H4 (cell line): ENCODE measurements around the gene TBKBP1. TPM values are rescaled to one million over a fixed set of nuclear protein-coding genes. Genes with fewer than 3 reads are reported as not detected.
A peak's percentile ranks its signal among the peaks of the same experiment; 100 is the strongest.

ENCODE experiments used
- DNase-seq: peaks from one replicate; pipeline ENCODE4 v3.0.0-alpha.2; 2015; ENCODE audit warnings: low spot score
- total RNA-seq: library from RNA; depleted of rRNA; stranded (reverse); fragments of >200 nt; shearing (Covaris generic); gene quantifications from 2 replicates; pipeline ENCODE4 v1.2.3, GENCODE V29; 2014

Gene TBKBP1
- total RNA-seq, 1 experiment from 2014 or later, result 7.8 TPM

DNA sequence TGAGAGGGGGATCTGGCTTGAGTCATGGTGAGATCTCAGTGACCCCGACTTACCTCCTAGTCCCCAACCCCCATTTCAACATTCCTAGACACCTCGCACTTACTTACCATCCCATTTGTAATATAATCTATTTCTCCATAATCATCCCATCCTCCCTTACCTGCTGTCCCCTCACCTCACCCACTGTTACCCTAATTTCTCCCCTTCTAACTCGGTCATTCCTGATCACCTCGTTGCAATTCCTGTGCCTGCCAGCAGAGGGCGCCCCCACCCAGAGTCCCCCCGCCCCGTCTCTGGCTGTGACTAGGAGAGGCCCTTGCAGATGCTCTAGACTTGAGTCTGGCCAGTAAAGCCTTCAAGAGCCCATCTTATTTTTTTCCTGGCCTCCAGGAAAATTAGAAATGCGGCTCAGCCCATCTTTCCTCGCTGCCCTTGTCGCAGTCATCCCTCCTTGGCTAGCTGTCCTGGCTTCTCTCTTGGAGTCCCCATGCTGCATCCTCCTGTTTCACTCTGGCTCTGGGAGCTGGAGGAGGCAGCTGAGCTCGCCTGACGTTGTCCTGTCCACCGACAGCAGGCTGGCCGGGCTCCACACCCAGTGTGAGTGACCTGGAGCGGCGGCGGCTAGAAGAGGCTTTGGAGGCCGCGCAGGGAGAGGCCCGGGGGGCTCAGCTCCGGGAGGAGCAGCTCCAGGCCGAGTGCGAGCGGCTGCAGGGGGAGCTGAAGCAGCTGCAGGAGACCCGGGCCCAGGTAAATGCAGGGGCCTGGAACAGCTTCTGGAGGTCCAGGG, 5.0 kb downstream of the TBKBP1 start:
- DNase-seq, result no peak

DNA sequence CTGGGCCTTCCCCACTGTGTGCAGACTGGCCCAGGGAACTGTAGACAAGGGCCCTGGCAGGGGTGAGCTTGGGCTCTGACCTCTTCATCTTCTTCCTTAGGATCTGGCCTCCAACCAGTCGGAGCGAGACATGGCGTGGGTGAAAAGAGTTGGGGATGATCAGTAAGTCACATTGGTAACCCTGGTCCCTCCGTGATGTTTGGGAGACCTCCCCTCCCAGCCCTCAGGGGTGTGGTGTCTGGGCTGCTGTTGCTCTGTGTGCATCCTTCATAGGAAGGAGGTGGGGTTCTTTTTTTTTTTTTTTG, 5.5 kb downstream of the TBKBP1 start:
- no peak for DNase-seq

DNA sequence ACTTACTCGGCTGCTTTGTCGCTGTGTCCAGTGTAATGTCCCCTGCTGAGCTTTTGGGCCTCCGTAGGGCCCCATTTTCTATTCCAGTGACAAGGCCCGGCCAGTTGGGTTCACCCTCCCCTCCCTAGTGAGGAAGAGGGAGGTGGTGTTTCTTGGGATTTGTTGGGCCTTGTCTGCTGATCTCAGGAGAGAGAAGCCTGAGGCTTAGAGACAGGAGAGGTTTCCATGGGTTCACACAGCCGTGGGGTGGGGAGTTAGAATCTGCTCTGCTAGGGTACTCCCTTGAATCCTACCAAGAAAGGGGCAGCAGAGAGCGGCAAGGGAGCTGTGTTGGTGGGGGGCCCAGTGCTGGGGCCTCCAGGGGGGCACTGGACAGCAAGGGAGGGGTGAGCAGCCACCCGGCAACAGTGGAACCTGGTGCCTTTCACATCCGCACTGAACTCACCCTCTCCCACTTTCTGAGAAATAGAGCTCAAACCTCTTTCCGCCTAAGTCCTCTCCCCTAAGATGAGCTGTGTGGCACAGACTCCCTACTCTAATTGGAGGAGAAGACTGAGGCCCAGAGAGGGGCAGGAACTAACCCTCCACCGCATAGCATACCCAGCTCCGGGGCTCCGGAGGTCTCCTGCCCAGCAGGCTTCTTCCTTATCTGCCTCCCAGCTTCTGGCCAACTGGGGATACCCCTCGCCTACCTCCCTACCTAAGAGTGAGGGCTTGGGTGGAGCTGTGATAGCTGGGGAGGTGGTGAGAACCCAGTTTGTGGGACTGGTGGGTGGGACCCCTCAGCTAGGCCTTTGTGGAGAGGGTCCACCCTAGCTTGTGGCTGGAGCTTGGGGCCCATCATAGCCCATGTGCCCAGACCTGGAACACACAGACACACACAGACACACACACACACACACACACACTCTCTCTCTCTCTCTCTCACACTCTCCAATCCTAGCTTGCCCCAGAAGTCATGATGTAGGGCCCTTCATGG, 6.8 kb downstream of the TBKBP1 start:
- DNase-seq, result no peak

DNA sequence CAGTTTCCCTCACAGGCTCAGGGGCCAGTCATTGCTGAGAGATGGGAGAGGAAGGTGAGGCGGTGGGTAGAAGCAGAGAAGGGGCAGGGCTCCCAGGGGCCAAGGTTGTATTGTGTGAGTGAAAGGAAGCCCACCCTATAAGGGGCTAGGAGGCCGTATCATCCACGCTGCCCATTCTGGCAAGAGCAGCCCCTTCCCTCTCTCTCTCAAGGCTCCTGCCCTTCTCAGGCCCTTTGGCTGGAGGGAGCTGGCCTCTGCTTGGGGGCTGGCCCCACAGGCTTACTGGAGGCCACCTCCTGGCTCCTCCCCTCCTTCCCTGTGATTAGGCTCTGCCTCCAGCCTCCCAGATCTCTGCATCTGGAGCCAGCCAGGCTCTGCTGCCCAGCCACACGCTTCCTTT, 7.6 kb downstream of the TBKBP1 start:
- DNase-seq, result no peak

DNA sequence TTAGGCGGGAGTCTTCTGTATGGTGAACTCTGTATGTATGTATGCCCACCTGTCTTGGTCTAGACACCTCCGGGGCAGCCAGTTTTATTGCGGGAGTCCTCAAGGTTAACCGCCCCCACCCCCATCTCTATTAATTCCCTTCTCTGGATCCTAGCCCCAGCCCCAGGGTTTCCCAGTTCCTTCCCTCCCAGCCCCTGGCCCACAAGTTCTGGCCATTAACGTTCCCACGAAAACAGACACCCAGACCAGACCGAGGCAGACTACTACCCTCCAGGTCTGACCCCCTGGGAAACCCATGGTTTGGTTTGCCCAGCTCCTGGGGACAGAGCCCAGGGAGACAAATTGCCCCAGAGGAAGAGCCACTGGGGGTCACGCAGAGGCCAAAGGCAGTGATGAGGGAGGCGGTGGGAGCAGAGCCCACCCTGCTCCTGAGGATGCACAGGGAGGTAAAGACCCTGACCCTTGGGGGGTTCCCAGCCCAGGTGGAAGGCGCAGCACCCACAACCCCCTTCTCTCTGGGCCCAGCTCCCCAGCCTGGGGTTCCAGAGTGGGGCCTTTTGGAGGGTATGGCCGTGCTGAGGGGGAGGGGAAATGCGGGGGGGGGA, 8.5 kb downstream of the TBKBP1 start:
- no peak for DNase-seq

DNA sequence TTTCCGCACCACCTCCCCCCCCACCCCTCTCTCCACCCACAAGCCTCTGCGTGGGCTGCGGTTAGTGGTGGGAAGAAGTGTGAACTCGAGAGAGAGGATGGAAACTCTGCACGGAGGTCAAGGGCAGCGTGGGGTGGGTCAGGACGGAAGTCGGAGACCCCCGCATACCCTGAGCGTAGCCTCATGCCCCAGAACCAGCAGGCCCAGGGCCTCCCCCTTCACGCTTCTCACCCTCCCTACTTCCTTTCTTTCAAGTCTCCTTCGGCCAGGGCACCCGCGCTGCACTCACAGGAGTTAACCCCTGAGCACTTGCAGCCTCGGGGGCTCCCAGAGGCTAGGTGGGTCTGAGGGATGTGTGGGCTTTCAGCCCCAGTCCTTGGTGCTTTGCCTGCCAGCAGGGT, 9.2 kb downstream of the TBKBP1 start:
- no peak for DNase-seq

DNA sequence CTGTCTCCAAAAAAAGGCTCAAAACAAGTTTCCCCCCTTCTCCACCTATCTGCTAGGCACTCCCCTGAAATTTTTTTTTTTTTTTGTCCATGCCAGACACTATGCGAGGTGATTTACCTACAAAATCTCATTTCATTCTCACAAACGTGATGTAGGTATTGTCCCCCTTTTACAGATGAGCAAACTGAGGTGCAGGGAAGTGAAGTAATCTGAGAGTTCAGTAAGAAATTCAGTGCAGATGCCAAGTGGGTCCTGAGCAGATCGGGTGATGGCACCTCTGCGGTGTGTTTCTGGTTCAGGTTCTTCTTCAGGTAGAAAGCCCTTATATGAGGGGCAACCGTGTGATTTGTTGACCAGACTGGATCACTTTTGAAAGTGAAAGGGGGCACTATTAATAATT, 9.7 kb downstream of the TBKBP1 start:
- no peak for DNase-seq

DNA sequence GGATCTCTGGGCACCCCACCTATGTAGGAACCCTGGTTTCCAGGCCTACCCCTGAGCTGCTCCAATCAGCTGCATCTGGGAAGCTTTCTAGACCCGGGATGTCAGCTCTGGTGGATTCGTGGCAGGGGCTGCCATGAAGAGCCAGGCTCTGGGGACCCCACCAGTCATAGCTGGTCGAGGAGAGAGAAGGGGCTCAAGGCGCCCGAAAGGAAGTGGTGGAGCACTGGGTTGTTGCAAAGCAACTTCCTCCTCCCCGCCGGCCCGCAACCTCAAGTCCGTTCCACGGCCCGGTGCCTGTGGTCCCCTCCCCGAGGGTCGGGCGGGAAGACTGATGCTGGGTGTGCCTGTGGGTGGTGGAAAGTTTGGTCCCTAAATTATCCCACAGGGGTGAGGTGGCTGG, 10.2 kb downstream of the TBKBP1 start:
- no peak for DNase-seq

DNA sequence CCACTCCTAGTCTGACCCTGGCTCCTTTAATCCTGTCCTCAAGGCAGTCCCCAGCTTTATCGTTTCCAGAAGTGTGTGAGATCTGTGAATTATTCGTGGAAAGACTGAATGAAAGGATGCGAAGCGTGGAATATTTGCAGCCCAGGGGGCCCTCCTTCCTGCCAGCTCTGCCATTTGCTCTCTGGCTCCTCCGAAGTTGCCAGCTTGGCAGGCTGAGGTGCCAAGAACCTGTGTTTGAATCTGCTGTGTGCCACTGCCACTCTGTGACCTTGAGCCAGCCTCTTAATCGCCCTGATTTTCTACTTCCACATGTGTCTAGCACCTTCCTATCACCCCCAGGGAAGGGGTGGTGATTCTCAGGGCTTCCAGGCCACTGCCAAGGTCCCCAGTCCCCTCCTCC, 10.8 kb downstream of the TBKBP1 start:
- DNase-seq, result no peak

DNA sequence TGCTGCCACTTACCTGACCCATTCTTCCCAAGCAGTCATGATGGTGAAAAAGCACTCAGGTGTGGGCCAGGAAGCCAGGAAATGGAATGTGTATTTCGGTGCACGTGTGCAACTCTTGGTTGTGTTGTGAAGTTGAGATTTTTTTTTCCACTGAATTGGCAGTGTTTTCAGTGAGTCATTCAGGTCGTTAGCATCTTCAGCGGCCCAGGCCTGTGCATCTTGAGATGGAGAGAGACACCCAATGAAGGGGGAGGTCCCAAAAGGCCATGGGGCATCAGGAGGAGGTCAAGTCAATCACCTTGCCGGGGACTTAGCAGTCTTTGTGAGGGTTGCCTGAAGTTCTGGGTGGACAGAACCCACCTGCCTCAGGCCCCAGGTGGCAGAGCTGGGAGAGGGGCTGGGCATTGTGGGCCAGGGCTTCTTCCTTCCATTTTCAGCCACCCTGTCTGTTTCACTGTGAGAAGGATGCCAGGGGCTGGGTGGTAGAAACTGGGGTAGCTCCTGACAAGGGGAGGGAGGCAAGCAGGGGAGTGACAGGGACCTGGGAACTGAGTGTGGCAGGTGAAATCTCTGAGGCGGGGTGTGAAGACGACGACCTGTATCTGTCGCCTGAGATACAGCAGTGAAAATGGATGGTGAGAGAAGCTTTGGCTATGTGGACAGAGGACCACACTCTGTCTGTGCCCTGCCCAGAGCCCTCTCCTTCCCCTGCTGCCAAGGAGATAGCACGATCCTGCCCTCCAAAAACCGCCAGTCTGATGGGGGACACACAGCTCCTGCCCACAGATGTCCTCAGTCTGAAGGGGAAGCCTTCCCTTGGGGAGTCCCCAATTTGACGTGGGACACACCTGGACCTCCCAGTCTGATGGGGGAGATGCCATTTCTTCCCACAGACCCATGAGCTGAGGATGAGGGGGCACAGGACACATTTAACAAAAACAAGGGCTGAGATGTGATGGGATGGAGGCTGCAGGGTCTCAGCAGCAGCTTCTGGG, 11.9 kb downstream of the TBKBP1 start:
- no peak for DNase-seq

DNA sequence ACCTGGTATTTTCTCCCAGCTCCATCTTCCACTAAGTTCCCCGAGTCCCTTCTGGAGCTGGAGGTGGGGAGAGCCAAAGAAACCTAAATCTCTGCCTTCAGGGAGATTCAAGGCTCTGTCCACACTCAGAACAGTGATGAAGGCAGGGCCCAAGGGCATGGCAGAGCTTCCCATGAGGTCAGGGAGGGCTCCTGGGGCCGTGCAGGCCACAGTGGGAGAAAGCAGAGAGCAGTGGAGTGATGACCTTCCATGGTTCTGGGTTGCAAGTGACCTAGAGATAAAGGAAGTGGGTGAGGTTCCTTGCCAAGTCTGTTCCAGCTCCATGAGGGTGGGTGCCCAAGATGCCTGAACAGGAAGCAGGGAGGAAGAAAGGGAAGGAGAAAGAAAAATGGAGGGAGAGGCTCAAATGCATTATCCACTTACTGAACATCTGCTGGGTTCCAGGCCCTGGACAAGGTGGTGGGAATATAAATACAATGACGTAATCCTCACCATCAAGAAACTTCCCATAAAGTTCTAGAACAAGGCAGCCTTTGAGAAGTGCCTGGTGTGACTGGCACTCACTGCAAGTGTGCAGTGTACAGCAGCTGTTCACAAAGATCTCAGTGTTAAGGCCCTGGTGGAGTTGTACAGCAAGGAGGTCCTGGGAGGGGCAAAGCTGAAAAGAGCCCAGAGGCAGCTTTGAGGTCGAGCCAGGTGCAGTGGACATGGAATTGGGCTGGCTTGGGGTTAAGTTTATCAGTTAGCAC, 13.3 kb downstream of the TBKBP1 start:
- DNase-seq, result peak; percentile 53

DNA sequence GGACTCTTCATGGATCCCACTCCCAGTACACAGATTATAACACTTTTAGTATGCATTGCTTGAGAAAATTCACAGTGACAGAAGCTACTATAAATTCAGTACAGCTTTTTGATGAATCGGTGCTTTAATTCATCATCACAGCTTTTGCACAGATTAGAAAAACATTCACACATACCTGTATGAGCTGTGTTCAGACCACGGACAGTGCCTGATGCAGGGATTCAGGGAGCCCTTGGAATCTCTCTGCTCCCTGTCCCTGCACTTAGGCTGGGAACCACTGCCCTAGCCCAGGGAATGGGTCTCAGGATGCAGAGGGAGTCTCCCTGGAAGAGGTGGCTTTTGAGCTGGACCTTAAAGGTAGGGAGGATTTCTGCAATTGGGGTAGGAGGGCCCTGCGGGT, 13.9 kb downstream of the TBKBP1 start:
- DNase-seq, result no peak

DNA sequence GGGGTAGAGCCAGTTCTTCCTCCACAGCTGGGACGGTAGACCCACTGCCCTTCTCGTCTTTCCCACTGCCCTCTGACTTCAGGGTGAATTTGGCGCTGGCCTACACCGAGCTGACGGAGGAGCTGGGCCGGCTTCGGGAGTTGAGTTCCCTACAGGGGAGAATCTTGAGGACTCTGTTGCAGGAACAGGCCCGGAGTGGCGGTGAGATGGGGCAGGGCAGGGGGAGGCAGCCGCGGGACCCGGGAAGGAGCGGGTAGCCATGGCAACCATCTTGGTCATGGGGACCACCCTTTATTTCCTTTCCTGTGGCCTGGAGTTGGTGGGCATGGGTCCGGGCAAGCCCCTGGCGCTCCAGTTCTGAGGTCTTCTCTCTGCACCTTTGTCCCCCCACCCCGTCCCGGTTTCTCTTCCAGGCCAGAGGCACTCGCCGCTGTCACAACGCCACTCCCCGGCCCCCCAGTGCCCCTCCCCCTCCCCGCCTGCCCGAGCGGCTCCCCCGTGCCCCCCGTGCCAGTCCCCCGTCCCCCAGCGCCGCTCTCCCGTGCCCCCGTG, 14.4 kb downstream of the TBKBP1 start:
- DNase-seq, result no peak

DNA sequence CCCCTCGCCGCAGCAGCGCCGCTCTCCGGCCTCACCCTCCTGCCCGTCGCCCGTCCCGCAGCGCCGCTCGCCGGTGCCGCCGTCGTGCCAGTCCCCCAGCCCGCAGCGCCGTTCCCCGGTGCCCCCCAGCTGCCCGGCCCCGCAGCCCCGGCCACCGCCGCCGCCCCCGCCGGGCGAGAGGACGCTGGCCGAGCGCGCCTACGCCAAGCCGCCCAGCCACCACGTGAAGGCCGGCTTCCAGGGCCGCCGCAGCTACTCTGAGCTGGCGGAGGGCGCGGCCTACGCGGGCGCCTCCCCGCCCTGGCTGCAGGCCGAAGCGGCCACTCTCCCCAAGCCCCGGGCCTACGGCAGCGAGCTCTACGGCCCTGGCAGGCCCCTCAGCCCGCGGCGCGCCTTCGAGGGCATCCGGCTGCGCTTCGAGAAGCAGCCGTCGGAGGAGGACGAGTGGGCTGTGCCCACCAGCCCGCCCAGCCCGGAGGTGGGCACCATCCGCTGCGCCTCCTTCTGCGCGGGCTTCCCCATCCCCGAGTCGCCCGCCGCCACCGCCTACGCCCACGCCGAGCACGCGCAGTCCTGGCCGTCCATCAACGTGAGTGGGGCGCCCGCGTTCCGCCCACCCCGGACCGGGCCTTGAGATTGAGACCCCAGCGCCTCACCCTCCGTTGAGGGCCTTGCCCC, 15.0 kb downstream of the TBKBP1 start:
- DNase-seq, result no peak

DNA sequence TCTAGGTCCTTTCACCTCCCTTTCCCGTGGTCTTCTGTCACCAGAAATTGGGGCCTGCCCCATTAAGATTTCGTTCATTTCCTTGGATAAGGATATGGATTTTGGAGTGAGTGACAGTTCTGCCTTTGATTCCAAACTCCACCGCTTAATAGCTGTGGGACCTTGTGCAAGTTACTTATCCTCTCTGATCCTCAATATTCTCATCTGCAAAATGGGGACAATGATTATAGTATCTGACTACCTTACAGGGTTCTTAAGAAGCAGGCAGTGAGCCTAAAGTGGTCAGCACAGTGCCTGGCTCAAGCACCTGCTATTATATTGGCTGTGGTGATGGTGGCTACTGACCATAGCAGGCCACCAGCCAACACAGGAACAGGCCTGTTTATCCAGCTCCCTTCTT, 15.6 kb downstream of the TBKBP1 start:
- no peak for DNase-seq

DNA sequence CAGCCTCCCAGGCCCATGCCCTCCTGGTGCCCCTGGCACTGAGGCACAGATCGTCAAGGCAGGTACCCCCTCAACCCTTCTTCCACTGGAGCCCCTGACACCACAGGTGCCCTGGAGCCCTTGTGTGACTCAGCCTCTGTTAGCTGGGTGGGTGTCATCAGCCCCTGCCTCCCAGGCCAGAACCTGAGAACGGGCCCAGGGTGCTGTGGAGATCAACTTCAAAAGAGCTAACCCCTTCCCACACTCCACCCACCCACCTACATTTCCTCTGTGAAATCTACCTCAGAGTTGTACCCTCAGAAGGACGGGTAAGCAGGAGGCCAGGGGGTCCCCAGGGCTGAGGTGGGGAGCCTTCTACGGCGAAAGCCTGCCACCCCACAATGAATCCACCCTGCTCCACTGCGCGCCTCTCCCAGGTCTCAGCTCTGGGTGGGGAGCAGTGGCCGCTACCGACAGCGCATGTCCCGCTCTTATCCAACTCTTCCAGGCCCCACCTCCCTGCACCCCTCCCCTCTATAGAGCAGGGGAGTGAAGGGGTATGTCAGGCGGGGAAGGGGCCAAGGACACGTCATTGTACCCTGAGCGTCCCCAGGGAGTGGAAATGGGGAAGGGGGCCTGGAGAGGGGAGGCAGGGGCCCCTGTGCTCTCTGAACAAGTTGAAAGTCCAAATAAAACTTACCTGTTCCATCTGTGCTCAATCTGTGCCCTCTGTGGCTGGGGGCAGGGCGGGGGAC, 17.6 kb downstream of the TBKBP1 start:
- no peak for DNase-seq

DNA sequence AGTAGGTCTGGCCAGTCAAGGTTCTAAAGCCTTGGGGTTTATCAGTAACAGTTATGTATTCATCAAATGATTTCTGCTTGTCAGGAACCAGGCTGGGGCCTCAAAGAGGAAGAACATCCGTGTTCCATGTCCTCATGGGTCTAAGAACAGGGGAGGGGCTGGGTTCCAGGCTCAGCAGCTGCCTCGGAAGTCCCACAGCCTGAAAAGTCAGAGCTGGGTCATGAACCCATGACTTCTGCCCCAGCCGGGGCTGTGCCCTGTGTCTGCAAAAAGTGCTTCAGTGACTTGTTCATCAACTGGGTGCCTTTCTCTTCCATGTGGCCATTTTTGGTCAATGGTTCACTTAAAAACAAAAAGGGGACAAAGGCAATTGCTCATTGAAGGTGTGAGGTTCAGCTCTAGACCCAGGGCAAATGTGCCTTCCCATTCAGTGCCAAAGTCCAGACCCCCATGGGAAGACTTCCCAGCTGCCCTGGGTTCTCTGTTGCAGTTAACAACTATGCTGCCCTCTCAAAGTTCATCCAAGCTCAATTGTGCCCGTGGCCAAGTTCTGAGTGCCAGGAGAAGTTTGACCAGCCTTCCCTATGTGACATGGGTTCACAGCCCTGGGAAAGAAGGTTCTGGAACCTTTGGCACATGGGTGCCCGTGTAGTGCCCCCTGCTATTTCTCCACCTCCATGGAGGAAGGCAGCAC, 18.5 kb downstream of the TBKBP1 start:
- no peak for DNase-seq

DNA sequence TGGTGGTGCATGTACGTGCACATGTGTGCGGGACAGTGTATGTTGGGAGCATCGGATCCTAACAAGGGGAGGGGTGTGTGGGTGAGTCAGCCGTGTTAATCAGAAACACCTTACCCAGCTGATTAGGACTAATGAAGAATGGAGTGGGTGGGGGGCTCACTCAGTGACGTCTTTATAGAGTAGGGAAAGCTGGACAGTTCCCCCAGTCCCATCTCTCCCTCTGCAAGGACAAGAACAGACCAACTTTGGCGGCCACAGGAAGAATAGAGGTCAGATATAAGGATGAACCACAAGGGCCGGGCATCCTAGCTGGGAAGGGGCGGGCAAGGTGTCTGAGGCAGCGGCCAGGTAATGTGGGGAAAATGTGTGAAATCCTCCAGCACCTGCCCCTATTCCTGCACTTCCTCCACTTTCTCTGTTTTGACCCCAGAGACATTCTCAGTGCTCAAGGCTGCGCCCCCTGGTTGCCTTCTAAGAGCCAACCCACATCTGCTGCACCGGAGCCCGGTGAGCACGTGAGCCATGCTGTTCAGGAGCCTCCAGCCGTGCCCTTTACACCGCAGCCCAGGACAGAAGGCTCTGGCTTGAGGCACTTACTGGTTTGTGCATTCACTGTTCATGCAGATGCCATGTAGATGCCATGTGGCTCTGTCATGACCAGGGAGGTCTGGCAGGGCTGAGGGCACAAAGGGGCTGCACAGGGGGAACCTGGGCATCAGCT, 20.2 kb downstream of the TBKBP1 start:
- no peak for DNase-seq
